GM19455 (cell line): ENCODE data around the gene LIN37.

ENCODE experiments used
- ATAC-seq: cut with Tn5 transposase; IDR thresholded peaks from one replicate; pipeline ENCODE4 v1.9.1; 2021; ENCODE audit not compliant: unreplicated experiment

Gene LIN37

DNA sequence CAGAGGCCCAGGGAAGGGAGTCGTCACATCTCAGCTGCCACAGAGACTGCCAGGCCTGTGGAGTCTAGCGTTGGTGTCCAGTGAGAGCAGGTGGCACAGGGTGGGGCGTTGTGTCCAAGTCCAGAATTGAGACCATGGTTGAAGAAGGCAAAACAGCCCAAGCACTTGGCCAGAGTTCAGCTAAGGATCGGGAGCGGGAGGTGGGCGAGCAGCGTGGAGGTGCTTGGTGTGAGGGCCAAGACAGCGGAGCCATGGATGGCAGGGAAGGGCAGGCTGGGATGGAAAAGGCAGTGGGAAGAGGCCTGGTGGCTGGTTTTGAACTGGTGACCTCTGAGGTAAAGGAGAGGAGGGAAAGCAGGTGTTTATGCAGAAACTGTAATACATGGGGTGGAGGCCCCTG lies 14.1 kb upstream of the LIN37 start:
- no peak for ATAC-seq

- no peak for ATAC-seq
Measured at GRCh38 chr19:35734889-35735288, 13.5 kb upstream of the LIN37 start.

DNA sequence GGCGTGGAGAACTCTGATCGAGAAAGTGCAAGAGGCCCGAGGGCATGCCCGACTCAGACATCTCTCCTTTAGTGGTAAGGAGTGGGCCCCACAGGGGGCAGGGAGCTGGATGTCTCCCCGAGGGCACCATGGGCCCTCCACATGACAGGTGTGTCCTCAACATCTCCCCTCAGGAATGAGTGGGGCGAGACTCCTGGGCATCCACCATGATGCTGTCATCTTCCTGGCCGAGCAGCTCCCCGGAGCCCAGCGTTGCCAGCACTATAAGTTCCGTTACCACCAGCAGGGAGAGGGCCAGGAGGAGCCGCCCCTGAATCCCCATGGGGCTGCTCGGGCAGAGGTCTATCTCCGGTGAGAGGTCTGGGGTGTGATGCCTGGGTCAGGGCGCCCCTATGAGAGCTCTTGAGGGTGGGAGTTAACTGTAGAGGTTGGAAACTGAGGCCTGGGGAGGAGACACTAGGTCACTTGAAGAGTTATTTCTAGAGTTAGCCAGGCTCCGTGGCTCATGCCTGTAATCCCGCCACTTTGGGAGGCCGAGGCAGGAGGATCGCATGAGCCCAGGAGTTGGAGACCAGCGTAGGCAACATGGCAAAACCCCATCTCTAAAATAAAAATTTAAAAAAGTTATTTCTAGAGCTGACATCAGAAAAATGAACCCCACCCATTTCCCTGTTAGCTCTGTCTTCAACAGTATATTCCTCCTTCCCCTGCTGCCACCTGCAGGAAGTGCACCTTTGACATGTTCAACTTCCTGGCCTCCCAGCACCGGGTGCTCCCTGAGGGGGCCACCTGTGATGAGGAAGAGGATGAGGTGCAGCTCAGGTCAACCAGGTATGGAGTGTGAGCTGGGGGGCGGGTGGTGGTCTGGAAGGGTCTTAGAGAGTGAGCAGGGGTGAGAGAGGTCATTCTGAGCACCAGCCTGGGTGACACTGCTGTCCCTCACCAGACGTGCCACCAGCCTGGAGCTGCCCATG lies 11.2 kb upstream of the LIN37 start:
- ATAC-seq: no peak

- ATAC-seq: no peak
Measured at GRCh38 chr19:35738021-35738886, 10.1 kb upstream of the LIN37 start.

DNA sequence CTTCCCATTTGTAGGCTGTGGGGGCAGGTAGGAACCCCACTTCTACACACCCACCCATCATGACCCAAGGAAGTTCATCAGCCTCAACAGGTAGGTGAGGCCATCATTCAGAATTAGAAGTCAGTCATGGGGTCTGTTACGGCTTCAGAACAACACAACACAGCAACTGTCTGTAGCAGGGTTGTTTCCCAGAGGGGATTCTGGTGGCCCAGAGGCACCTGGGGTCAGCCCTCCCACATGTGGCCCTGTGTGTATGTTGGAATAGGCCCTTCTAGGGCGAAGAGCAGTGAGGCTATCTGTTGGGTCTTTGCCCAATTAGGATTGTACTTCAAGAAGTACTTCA lies 9.5 kb upstream of the LIN37 start:
- no peak for ATAC-seq

DNA sequence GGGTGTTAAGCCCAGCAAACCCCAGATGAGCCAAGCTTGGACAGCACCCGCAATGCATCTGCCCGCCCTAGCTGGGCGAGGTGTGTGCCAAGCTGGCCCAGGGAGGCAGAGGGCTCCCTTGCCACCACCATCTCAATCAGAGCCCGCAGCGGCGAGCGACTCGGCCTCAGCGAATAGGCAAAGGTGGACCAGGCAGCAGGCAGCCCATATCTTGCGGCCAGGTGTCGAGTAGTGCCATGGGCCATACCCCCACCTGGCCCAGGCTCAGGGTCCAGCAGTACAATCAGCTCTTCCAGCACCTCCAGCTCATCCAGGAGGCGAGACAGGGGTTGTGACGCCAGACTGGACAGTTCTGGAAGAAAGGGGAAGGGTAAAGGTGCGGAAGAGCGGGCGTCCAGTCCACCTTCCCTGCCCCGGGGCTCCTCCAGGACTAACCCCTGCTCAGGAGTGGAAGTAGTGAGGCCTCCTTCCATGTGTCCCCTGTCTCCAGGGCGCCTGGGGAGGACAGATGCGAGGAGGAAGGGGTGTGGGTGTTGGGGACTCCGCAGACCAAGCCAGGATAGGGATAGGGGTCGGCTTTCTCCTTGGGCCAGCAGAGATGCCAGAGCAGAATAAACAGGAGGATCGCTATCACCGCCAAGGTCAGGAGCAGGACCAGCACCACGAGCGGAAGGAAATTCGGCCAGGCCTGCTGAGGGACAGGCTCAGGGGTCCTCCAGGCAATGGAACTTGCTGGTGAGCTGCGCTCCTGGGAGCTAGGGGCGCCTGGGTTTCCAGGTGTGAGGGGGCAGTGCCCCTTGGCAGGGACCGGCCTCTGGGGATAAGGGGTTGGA lies 8.9 kb upstream of the LIN37 start:
- no peak for ATAC-seq

DNA sequence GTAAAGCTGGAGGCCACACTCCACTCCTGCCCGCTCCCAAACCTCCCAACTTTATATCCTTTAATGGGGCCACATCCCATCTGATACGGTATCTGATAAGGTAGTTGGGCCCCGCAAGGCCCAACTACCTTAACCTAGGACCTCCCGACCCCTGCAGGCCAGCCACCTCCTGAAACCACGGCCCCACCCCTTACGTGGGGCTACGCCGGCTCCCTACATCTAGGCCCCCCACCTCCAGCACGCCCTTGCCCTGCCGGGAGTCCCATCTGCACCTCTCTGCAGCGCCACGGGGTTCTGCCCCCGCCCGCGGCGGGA lies 8.3 kb upstream of the LIN37 start:
- ATAC-seq: no peak

DNA sequence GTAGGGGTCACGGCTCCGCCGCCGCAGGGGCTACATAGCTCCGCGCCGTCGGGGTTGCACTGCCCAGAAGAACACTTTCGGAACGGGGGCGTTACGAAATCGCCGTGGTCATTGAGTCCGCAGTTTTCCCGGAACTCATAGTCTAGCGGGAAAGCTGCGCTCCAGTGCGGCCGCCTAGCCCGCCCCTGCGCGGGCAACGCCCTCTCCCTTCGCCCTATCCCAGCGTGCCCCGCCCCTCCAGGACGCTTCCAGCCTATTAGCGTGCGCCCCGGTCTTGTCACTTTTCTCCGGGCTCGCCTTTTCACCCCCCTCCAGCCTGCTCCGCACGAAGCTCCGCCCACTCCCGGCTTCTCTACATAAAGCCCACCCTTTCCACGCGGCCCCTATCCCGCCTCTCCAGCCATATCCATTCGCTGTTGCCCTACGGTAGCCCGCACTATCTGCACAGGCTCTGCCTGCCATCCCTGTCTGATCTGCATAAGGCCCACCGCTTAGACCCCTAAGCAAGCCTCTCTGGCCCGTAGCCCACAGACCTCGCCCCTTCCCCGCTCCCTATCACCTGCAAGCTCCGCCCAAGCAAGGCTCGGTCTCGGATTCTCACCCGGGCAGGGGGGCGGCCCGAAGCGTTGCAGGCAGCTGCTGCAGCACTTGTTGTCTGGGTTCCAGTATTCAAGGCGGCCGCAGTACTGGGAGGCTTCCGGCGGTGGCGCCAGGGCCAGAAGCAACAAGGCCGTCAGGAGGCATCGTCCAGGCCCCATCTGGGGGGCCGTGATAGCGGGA lies 7.8 kb upstream of the LIN37 start:
- ATAC-seq: peak; percentile 63

DNA sequence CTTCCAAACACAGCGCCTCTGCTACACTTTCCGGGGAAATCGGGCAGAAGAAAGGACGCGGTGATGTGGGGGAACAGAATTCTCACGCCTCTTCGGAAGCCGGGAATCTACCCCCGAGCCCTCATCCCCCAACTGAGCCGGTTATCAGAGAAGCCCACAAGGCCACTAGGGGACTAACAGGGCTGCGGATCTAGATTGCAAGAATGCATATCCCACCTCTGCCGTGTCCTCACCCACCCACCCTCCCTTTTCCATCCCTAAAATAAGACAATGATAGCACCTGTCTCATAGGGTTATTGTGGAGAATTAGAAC lies 7.2 kb upstream of the LIN37 start:
- ATAC-seq: no peak

- ATAC-seq: no peak
Measured at GRCh38 chr19:35742121-35742724, 6.2 kb upstream of the LIN37 start, which contains the start of gene IGFLR1. TSS of gene IGFLR1 (minus strand) at chr19:35742452. CDS start at chr19:35741180, 1,272 bp downstream.

GRCh38 chr19:35743640-35744429 lies 4.5 kb upstream of the LIN37 start:
- ATAC-seq: no peak

DNA sequence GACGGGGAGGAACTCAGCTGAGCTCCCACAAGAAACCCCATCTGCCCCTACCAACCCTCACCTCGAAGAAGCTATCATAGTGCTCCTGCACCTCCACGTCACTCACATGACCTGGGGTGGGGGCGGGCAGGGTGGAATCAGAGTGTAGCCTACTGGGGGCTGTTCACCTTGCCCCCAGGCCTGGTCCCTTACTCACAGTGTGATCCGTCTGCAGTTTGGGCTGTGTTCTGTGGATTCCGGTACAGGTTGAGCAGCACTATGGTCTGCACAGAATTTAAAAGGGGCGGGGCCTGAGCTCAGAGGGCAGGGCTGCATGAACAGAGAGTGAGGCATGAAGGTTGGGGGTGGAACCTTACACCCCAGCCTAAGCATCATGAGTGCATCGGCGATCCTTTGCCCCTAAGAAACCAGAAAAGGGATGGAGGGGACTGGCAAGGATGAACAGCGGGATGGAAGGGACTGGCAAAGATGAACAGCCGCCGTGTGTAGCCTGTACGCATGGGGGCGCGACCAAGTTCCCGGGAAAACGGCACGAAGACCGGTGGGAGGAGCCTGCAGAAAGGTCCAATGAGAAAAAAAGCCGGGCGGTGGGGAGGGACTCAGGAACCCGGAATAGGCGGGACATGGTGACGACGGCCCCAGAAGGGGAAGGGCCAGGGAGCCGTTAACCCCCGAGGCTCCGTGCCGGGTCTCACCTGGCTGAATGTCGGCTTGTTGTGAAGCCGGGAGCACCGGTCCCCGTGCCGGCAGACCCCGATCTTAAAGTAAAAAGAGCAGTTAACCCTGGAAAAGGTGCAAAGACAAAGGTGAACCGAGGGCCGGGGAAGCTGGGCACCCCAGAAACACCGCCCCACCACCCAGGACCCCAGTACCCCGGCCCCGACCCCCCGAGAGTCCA lies 3.7 kb upstream of the LIN37 start:
- ATAC-seq: peak; percentile 38

- ATAC-seq: peak; percentile 41
Measured at GRCh38 chr19:35745328-35746086, 2.9 kb upstream of the LIN37 start, which contains the start of the genes PSENEN and U2AF1L4. TSS of gene PSENEN (plus strand) at chr19:35745651. CDS start at chr19:35745931, 280 bp downstream. TSS of gene U2AF1L4 (minus strand) at chr19:35745418. CDS start at chr19:35745391, 27 bp downstream.

DNA sequence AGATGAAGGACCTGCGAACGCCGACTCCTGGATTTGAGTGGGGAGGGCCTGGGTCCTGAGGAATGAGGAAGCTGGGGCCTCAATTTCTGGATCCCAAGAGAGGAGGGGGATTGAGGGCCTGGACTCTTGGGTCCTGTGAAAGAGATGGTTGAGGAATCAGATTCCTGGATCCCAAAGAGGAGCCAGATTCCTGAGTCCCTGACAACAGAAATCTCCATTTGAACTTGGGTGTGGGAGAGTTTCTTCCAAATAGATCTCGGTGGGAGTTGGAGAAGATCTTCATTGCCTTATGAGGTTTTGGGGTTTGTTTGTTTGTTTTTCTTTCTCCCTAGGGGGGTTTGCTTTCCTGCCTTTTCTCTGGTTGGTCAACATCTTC lies 2.3 kb upstream of the LIN37 start:
- ATAC-seq: no peak

DNA sequence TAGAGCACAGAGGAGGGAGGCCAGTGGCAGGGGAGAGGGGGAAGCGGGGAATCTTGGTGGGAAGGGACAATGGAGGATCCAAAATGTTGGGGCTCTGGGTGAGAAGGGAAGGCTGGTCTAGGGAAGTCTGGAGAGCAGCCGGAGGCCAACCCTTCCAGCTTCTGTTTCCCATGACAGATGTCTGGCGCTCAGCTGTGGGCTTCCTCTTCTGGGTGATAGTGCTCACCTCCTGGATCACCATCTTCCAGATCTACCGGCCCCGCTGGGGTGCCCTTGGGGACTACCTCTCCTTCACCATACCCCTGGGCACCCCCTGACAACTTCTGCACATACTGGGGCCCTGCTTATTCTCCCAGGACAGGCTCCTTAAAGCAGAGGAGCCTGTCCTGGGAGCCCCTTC lies 1.8 kb upstream of the LIN37 start:
- ATAC-seq: no peak

DNA sequence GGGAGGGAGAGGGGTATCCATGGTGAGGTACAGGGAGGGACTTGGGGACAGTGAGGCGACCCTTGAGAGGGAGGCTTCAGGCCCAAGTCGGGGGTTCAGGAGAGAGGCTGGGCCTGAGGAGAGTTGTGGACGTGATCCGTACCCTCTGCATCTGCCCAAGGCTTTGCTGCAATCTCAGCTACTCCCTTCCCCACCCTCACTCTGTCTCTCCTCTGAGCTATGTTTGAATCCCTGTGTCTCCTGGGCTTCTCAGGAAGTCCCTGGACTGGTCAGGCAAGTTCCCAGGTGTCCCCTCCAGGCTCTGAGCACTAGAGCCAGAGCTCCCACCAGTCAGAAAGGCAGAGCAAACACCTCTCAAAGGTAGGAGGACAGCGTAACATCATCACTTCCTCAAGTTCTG lies 1.8 kb downstream of the LIN37 start:
- ATAC-seq: no peak
